GM10248 (cell line): ENCODE results near the gene FAM219A.

Experiments
- CTCF ChIA-PET: fragments of 300-600 bp; sonication (Branson Sonifier 250); formaldehyde crosslinking; extraction: SDS; loops from one replicate; lab custom pipeline; 2021; ENCODE audit warnings: antibody characterized with exemption; lab: Yijun Ruan, JAX
- POLR2A ChIA-PET: fragments of 350-650 bp; sonication (Branson Sonifier 250); formaldehyde crosslinking; extraction: SDS; loops from one replicate; lab custom pipeline; 2020; ENCODE audit warnings: antibody characterized with exemption; lab: Yijun Ruan, JAX
- DNase-seq: peaks from one replicate; pipeline ENCODE4 v3.0.0; 2012; ENCODE audit errors: extremely low spot score
- CTCF ChIP-seq: IDR thresholded peaks from 2 replicates; pipeline ENCODE4 v1.5.1; 2012; ENCODE audit warnings: mild to moderate bottlenecking, low read depth; ENCODE audit errors: extremely low read depth, missing control alignments, control extremely low read depth

The FAM219A gene

GRCh38 chr9:34502891-34503290 lies 44.5 kb upstream of the FAM219A start:
- POLR2A ChIA-PET, result interaction anchor here (0.6 kb wide), 1 partner anchor 105 kb away, joined by 3 read pairs; no protein-coding TSS in a partner anchor
- TF ChIP-seq CTCF, result no peak
- DNase-seq, result no peak
- CTCF ChIA-PET, result interaction anchor here (1.0 to 8.9 kb wide), 7 partner anchors 10 to 99 kb away, joined by 3 to 77 read pairs (median 30); no protein-coding TSS in a partner anchor

- DNase-seq, result no peak
- CTCF ChIA-PET, result interaction anchor here (1.1 to 8.9 kb wide), 9 partner anchors 9 to 98 kb away, joined by 3 to 77 read pairs (median 15); partner anchors contain the start of genes DNAI1 and FAM219A
- TF ChIP-seq CTCF, result no peak
- POLR2A ChIA-PET, result interaction anchor here (0.6 kb wide), 1 partner anchor 106 kb away, joined by 3 read pairs; no protein-coding TSS in a partner anchor
Measured at GRCh38 chr9:34502471-34502870, 44.1 kb upstream of the FAM219A start.

- CTCF ChIA-PET, result interaction anchor here (0.7 to 8.9 kb wide), 17 partner anchors 9 to 168 kb away, joined by 3 to 77 read pairs (median 6); partner anchors contain the start of genes DNAI1 and FAM219A
- TF ChIP-seq CTCF, result no peak
- POLR2A ChIA-PET, result no interaction called here
- DNase-seq, result no peak
Measured at GRCh38 chr9:34501889-34502425, 43.6 kb upstream of the FAM219A start.

- ChIA-PET CTCF (interaction anchor here (0.7 to 8.9 kb wide), 22 partner anchors 8 to 168 kb away, joined by 3 to 77 read pairs (median 5); partner anchors contain the start of genes DNAI1 and FAM219A), POLR2A (no interaction called here)
- TF ChIP-seq CTCF, result no peak
- no peak for DNase-seq
Measured at GRCh38 chr9:34501372-34501771, 43.0 kb upstream of the FAM219A start.

GRCh38 chr9:34500623-34501267 lies 42.4 kb upstream of the FAM219A start:
- TF ChIP-seq CTCF, result peak; percentile 93
- ChIA-PET CTCF (interaction anchor here (0.7 to 8.9 kb wide), 29 partner anchors 11 to 373 kb away, joined by 3 to 77 read pairs (median 4); partner anchors contain the start of genes DNAI1 and FAM219A), POLR2A (no interaction called here)
- peak; percentile 70 for DNase-seq

GRCh38 chr9:34499076-34499475 lies 40.7 kb upstream of the FAM219A start:
- CTCF ChIA-PET, result interaction anchor here (1.5 to 8.9 kb wide), 3 partner anchors 10 to 61 kb away, joined by 4 to 77 read pairs (median 61); no protein-coding TSS in a partner anchor
- POLR2A ChIA-PET, result no interaction called here
- no peak for DNase-seq
- TF ChIP-seq CTCF, result no peak
